H1 (cell line): ENCODE measurements around the gene SHTN1. TPM values are rescaled to one million over a fixed set of nuclear protein-coding genes. Genes with fewer than 3 reads are reported as not detected.

Source experiments
- CTCF ChIA-PET: fragments of 300-600 bp; sonication (Branson Sonifier 250); formaldehyde crosslinking; loops from one replicate; lab custom pipeline; 2021; ENCODE audit not compliant: partially characterized antibody; lab: Charles Lee
- POLR2A ChIA-PET: fragments of 300-600 bp; sonication (Branson Sonifier 250); formaldehyde crosslinking; loops from one replicate; lab custom pipeline; 2021; ENCODE audit warnings: inconsistent platforms; ENCODE audit not compliant: partially characterized antibody; lab: Charles Lee
- DNase-seq, 2 experiments: peaks; one replicate each; pipeline versions ENCODE4 v3.0.0 to v3.0.0-alpha.2; 2010 to 2022; ENCODE audit warnings: low spot score in 2 of 2, low read depth in 1 of 2, mixed read lengths in 1 of 2
- FAIRE-seq: peaks from 2 replicates; lab custom pipeline; 2011; peaks lifted over from hg19 to GRCh38; lab: Jason Lieb, UNC
- H2AFZ ChIP-seq: 2 replicates; pipeline ENCODE4 v1.8.1; 2012; ENCODE audit warnings: low read length, inconsistent platforms
- H2AK5ac ChIP-seq: 2 replicates; pipeline ENCODE4 v1.6.1; 2013; ENCODE audit warnings: low read depth, low read length
- H2BK120ac ChIP-seq: replicated peaks from 2 replicates; pipeline ENCODE3; 2013; ENCODE audit warnings: low read depth, low read length, inconsistent platforms
- H2BK12ac ChIP-seq: 2 replicates; pipeline ENCODE4 v1.6.1; 2013; ENCODE audit warnings: low read depth, low read length
- H2BK15ac ChIP-seq: 2 replicates; pipeline ENCODE4 v1.6.1; 2013; ENCODE audit warnings: low read length
- H2BK20ac ChIP-seq: 2 replicates; pipeline ENCODE4 v1.6.1; 2013; ENCODE audit warnings: low read length
- H2BK5ac ChIP-seq: 2 replicates; pipeline ENCODE4 v1.6.1; 2013; ENCODE audit warnings: low read depth, low read length
- H3K14ac ChIP-seq: 2 replicates; pipeline ENCODE4 v1.6.1; 2013; ENCODE audit warnings: inconsistent platforms; ENCODE audit not compliant: insufficient read length
- H3K18ac ChIP-seq: 2 replicates; pipeline ENCODE4 v1.6.1; 2013; ENCODE audit warnings: low read length; ENCODE audit errors: extremely low read depth
- H3K23ac ChIP-seq: 2 replicates; pipeline ENCODE4 v1.6.1; 2013; ENCODE audit warnings: inconsistent platforms; ENCODE audit not compliant: insufficient read length
- H3K23me2 ChIP-seq: 2 replicates; pipeline ENCODE4 v1.6.1; 2013; ENCODE audit warnings: low read depth, low read length
- H3K27ac ChIP-seq: 2 replicates; pipeline ENCODE4 v1.6.1; 2011; ENCODE audit warnings: low read depth, low read length, inconsistent platforms
- H3K27me3 ChIP-seq, 4 experiments: replicated peaks in 1 of 4; 1 replicate in 1 of 4; 2 replicates in 3 of 4; pipeline versions ENCODE4 v1.6.1 to v1.8.1; 2011 to 2013; ENCODE audit warnings: low read length in 3 of 4, mild to moderate bottlenecking in 3 of 4, inconsistent platforms in 2 of 4, mixed read lengths in 2 of 4, moderate library complexity in 1 of 4; ENCODE audit not compliant: control insufficient read depth in 3 of 4, insufficient read depth in 3 of 4; ENCODE audit errors: extremely low read depth in 1 of 4
- H3K36me3 ChIP-seq, 4 experiments: 2 replicates each; pipeline versions ENCODE4 v1.6.1 to v1.8.1; 2011 to 2013; ENCODE audit warnings: mild to moderate bottlenecking in 4 of 4, low read length in 3 of 4, moderate library complexity in 2 of 4, control low read depth in 1 of 4, inconsistent platforms in 1 of 4; ENCODE audit not compliant: insufficient read depth in 4 of 4, control insufficient read depth in 2 of 4
- H3K4ac ChIP-seq: replicated peaks from 2 replicates; pipeline ENCODE3; 2013; ENCODE audit warnings: low read length, low read depth, mixed read lengths, inconsistent platforms; ENCODE audit not compliant: insufficient read length
- H3K4me1 ChIP-seq, 4 experiments: replicated peaks in 1 of 4; 1 replicate in 1 of 4; 2 replicates in 3 of 4; pipeline versions ENCODE4 v1.6.1 to v1.8.1; 2011 to 2013; ENCODE audit warnings: low read length in 3 of 4, inconsistent platforms in 2 of 4, mixed read lengths in 1 of 4; ENCODE audit not compliant: insufficient read depth in 4 of 4, control insufficient read depth in 3 of 4
- H3K4me2 ChIP-seq, 2 experiments: 2 replicates each; pipeline versions ENCODE4 v1.6.1 to v1.8.1; 2011 to 2013; ENCODE audit warnings: low read depth in 2 of 2, low read length in 2 of 2, control low read depth in 1 of 2, inconsistent platforms in 1 of 2, mild to moderate bottlenecking in 1 of 2; ENCODE audit not compliant: insufficient read depth in 1 of 2
- H3K4me3 ChIP-seq, 4 experiments: fragments of 200-600, 300-600 bp in 1 of 4; sonication (generic), shearing (Covaris generic), sonication (Bioruptor Twin) in 1 of 4; 2 replicates each; pipeline versions ENCODE4 v1.5.1 to v1.8.1; 2011 to 2016; ENCODE audit warnings: low read length in 4 of 4, low read depth in 3 of 4, control low read depth in 2 of 4, inconsistent platforms in 2 of 4, mild to moderate bottlenecking in 2 of 4, mixed read lengths in 1 of 4, moderate library complexity in 1 of 4; ENCODE audit not compliant: insufficient read depth in 2 of 4; ENCODE audit errors: extremely low read depth in 1 of 4
- H3K56ac ChIP-seq: replicated peaks from 2 replicates; pipeline ENCODE3; 2013; ENCODE audit warnings: low read depth, mild to moderate bottlenecking, mixed read lengths, low read length, inconsistent platforms; ENCODE audit not compliant: insufficient read length
- H3K79me1 ChIP-seq: 2 replicates; pipeline ENCODE4 v1.6.1; 2013; ENCODE audit warnings: low read depth, low read length, control low read depth
- H3K79me2 ChIP-seq, 2 experiments: 2 replicates each; pipeline versions ENCODE4 v1.6.1 to v1.8.1; 2012 to 2013; ENCODE audit warnings: low read length in 2 of 2, mild to moderate bottlenecking in 2 of 2, inconsistent platforms in 1 of 2; ENCODE audit not compliant: insufficient read depth in 2 of 2, control insufficient read depth in 1 of 2
- H3K9ac ChIP-seq, 4 experiments: replicated peaks in 1 of 4; 1 replicate in 1 of 4; 2 replicates in 3 of 4; pipeline versions ENCODE4 v1.6.1 to v1.8.1; 2011 to 2013; ENCODE audit warnings: low read depth in 3 of 4, low read length in 3 of 4, control low read depth in 2 of 4, mild to moderate bottlenecking in 2 of 4, moderate library complexity in 2 of 4, inconsistent platforms in 1 of 4; ENCODE audit errors: extremely low read depth in 1 of 4
- H3K9me3 ChIP-seq, 2 experiments: 2 replicates each; pipeline versions ENCODE4 v1.6.1 to v1.8.1; 2012 to 2013; ENCODE audit warnings: mild to moderate bottlenecking in 2 of 2, moderate library complexity in 2 of 2, control low read depth in 1 of 2, inconsistent platforms in 1 of 2, low read depth in 1 of 2, low read length in 1 of 2, mixed read lengths in 1 of 2; ENCODE audit not compliant: insufficient read depth in 2 of 2
- H4K20me1 ChIP-seq, 2 experiments: replicated peaks in 1 of 2; 2 replicates each; pipeline versions ENCODE3 to v1.8.1; 2011 to 2013; ENCODE audit warnings: inconsistent platforms in 2 of 2, low read length in 2 of 2, mild to moderate bottlenecking in 1 of 2; ENCODE audit not compliant: insufficient read depth in 2 of 2, control insufficient read depth in 1 of 2
- H4K5ac ChIP-seq: 2 replicates; pipeline ENCODE4 v1.6.1; 2013; ENCODE audit warnings: low read length, low read depth, mixed read lengths, inconsistent platforms; ENCODE audit not compliant: insufficient read length
- H4K8ac ChIP-seq: 2 replicates; pipeline ENCODE4 v1.8.0; 2013; ENCODE audit warnings: mild to moderate bottlenecking, moderate library complexity, low read length, inconsistent platforms; ENCODE audit not compliant: insufficient read depth; ENCODE audit errors: extremely low read depth
- H4K91ac ChIP-seq: replicated peaks from 2 replicates; pipeline ENCODE3; 2013; ENCODE audit warnings: low read length, mixed read lengths, inconsistent platforms; ENCODE audit not compliant: insufficient read length
- CTBP2 ChIP-seq: IDR thresholded peaks from 2 replicates; pipeline ENCODE4 v1.7.0; 2011; ENCODE audit warnings: borderline replicate concordance, mild to moderate bottlenecking, moderate library complexity, mixed read lengths, low read length; ENCODE audit not compliant: insufficient read depth, insufficient read length
- NANOG ChIP-seq: IDR thresholded peaks from 2 replicates; pipeline ENCODE4 v1.6.1; 2011; ENCODE audit warnings: low read length, low read depth, mild to moderate bottlenecking, inconsistent platforms; ENCODE audit not compliant: insufficient read depth, poor library complexity, severe bottlenecking
- RAD21 ChIP-seq, 2 experiments: IDR thresholded peaks in 1 of 2; conservative IDR thresholded peaks in 1 of 2; 2 replicates each; pipeline ENCODE4 v1.6.1; 2011; ENCODE audit warnings: low read depth in 2 of 2, low read length in 2 of 2, improper control_type of control experiment in 1 of 2, inconsistent platforms in 1 of 2, mild to moderate bottlenecking in 1 of 2, moderate library complexity in 1 of 2
- RXRA ChIP-seq: IDR thresholded peaks from 2 replicates; pipeline ENCODE4 v1.6.1; 2011; ENCODE audit warnings: low read depth, mild to moderate bottlenecking, low read length, moderate library complexity; ENCODE audit not compliant: insufficient read depth
- SIRT6 ChIP-seq: IDR thresholded peaks from one replicate; pipeline ENCODE4 v1.7.1; 2012; ENCODE audit warnings: low read length, inconsistent platforms
- SIX5 ChIP-seq: IDR thresholded peaks from 2 replicates; pipeline ENCODE4 v1.6.1; 2011; ENCODE audit warnings: mild to moderate bottlenecking, low read depth, low read length
- TAF1 ChIP-seq: IDR thresholded peaks from 2 replicates; pipeline ENCODE4 v1.6.1; 2011; ENCODE audit warnings: mild to moderate bottlenecking, low read depth, low read length
- WGBS, 2 experiments: shearing (Covaris generic) in 1 of 2; methylation state at CpG; one replicate each; pipeline versions ENCODE4 v1.1.6 to v1.1.7; 2013 to 2015; ENCODE audit warnings: low lambda C conversion rate in 2 of 2, mixed read lengths in 2 of 2, inconsistent platforms in 1 of 2, low coverage in 1 of 2, missing lambda C conversion rate in 1 of 2; ENCODE audit not compliant: insufficient replicate concordance in 2 of 2, insufficient coverage in 1 of 2, insufficient read length in 1 of 2; ENCODE audit errors: extremely low coverage in 1 of 2, missing lambda C conversion rate in 1 of 2; 5-methylcytosine and 5-hydroxymethylcytosine counted together
- polyA plus RNA-seq, 7 experiments: library from polyadenylated mRNA; depleted of rRNA in 3 of 7; stranded (reverse) in 5 of 7; unstranded in 2 of 7; fragments of >200 nt in 5 of 7; fragments of 200-250 nt in 2 of 7; gene quantifications; 1 replicate in 5 of 7; 2 replicates in 1 of 7; 4 replicates in 1 of 7; pipeline versions ENCODE4 v1.2.1 to v1.2.3, GENCODE V29; 2011 to 2013; ENCODE audit warnings: missing spikeins in 2 of 7, mixed read lengths in 2 of 7
- total RNA-seq: library from RNA; stranded (reverse); fragmentation: NEBNext Ultra II Directional; extraction: Animal tissue kit (Norgen Biotek cat#: 25700); gene quantifications from 2 replicates; pipeline ENCODE4 v1.2.1, GENCODE V29; 2021

SHTN1 gene
- total and polyA plus RNA-seq, 2 of the 8 experiments (the other 6 are each of a cell fraction or from before 2014, with no cell fraction given) = 3.3 to 12.7 TPM

- CTCF ChIA-PET = interaction anchor here (0.7 to 1.5 kb wide), 11 partner anchors 10 to 970 kb away, joined by 3 to 6 read pairs (median 4); no protein-coding TSS in a partner anchor
- Histone ChIP-seq H2AFZ (peak within 1 kb of the TSS; percentile 95), H2BK15ac (peak within 1 kb of the TSS; percentile 85; the same call in 1 of the 2 replicates), H4K5ac (peak within 1 kb of the TSS; percentile 71), H3K4ac (peak within 1 kb of the TSS; percentile 34), H2BK120ac (peak within 1 kb of the TSS; percentile 39), H3K36me3 (no peaks in the 10 kb centered on the region), H3K18ac (peak within 1 kb of the TSS; percentile 93), H3K9me3 (no peaks in the 10 kb centered on the region), H3K23ac (no peak within 1 kb of the TSS), H3K23me2 (peaks cover 14% of the 10 kb centered on the region), H3K4me2 (peak within 1 kb of the TSS; percentile 77 to 84), H3K14ac (no peak within 1 kb of the TSS), H3K4me1 (peaks cover 7 to 23% (median 14%) of the 10 kb centered on the region in 4 experiments; a peak in 5 of 7 replicates), H3K79me1 (no peaks in the 10 kb centered on the region), H2BK20ac (no peak within 1 kb of the TSS), H3K4me3 (peak within 1 kb of the TSS; percentile 54 to 91 (median 82)), H3K27ac (peak within 1 kb of the TSS; percentile 48; the same call in 1 of the 2 replicates), H3K27me3 (peaks cover 0 to 11% (median 2%) of the 10 kb centered on the region in 4 experiments; a peak in 2 of 7 replicates), H2BK12ac (peak within 1 kb of the TSS; percentile 76), H3K56ac (no peak within 1 kb of the TSS), H3K9ac (peak within 1 kb of the TSS in 3 of 4 experiments; percentile 60 to 88 (median 68); a peak in 6 of 7 replicates), H4K91ac (peak within 1 kb of the TSS; percentile 75), H3K79me2 (no peaks in the 10 kb centered on the region), H2AK5ac (no peak within 1 kb of the TSS), H4K20me1 (no peaks in the 10 kb centered on the region), H4K8ac (peak within 1 kb of the TSS; percentile 94), H2BK5ac (peak within 1 kb of the TSS; percentile 79)
- peak; percentile 75 to 92 for DNase-seq
- 3% methylated on average over 39 of the region's 55 CpGs; no CpG with 5 or more reads in 1 of the 2 experiments for WGBS, 2 experiments
- FAIRE-seq = peak; percentile 39
- POLR2A ChIA-PET = interaction anchor here (0.8 to 1.9 kb wide), 9 partner anchors 9 to 174 kb away, joined by 3 to 21 read pairs (median 3); no protein-coding TSS in a partner anchor
- TF ChIP-seq SIX5 (no peak), SIRT6 (no peak), CTBP2 (no peak), NANOG (no peak), RXRA (no peak), TAF1 (peak; percentile 85), RAD21 (IDR thresholded peaks at IDR 0.05 in 1 of 2, conservative IDR thresholded peaks at IDR 0.05 in 1 of 2; ENCODE audit: low read depth in 2 of 2, low read length in 2 of 2) (peak in 1 of 2 experiments; percentile 9; a peak in 1 of 4 replicates)
Observed at GRCh38 chr10:116849248-116850057, 155.5 kb downstream of the SHTN1 start, which contains the start of gene ENO4. Gene ENO4, plus strand, starts transcription at chr10:116849499. Its CDS starts 68 bp downstream, at chr10:116849567.
